Omental fat pad (tissue), 4 donors: Measurements from ENCODE around the gene GPR137B. TPM values are rescaled to one million over a fixed set of nuclear protein-coding genes. Genes with fewer than 3 reads are reported as not detected.

Experiments used
- ATAC-seq: fragments of 150-250 bp; one replicate; pipeline ENCODE4 v1.9.1; 2016; ENCODE audit warnings: mild to moderate bottlenecking, moderate library complexity; ENCODE audit not compliant: low FRiP score
- DNase-seq: peaks from one replicate; pipeline ENCODE4 v3.0.0-alpha.2; 2019; ENCODE audit warnings: low spot score
- total RNA-seq, 4 donors: library from RNA; depleted of rRNA; stranded (reverse); fragments of >200 nt; gene quantifications; one replicate each; pipeline ENCODE4 v1.1.0, GENCODE V29; 2016
- TF ChIP-seq, protein P1 (sequence below), 3 donors: fragments of 450-650 bp; IDR thresholded peaks; one replicate each; pipeline ENCODE4 v1.5.1; 2016 to 2017; ENCODE audit warnings: antibody characterized with exemption in 3 of 3, mild to moderate bottlenecking in 3 of 3, moderate library complexity in 2 of 3

GPR137B gene
- total RNA-seq, 4 donors from 2014 or later: 13.7 to 37.7 (median 26.0) TPM

DNA sequence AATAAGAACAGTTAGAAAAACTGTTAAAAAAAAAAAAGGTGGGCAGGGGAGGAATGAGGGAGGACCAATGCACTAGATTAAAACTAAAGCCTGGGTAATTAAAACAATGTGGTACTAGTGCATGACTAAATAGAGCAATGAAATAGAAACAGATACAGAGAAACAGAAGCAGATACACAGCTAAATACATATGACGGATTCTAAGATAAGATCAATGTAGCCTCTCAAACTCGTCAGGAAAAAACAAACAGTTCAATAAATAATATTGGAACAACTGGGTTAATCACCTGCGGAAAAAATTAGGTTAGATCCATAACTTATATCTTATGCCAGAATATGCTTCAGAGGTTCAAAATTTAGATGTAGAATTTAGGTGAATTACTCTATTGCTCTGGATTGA is 71.2 kb downstream of the GPR137B start:
- no peak for DNase-seq
- ATAC-seq: no peak
- TF ChIP-seq, protein P1, sequence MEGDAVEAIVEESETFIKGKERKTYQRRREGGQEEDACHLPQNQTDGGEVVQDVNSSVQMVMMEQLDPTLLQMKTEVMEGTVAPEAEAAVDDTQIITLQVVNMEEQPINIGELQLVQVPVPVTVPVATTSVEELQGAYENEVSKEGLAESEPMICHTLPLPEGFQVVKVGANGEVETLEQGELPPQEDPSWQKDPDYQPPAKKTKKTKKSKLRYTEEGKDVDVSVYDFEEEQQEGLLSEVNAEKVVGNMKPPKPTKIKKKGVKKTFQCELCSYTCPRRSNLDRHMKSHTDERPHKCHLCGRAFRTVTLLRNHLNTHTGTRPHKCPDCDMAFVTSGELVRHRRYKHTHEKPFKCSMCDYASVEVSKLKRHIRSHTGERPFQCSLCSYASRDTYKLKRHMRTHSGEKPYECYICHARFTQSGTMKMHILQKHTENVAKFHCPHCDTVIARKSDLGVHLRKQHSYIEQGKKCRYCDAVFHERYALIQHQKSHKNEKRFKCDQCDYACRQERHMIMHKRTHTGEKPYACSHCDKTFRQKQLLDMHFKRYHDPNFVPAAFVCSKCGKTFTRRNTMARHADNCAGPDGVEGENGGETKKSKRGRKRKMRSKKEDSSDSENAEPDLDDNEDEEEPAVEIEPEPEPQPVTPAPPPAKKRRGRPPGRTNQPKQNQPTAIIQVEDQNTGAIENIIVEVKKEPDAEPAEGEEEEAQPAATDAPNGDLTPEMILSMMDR (IDR thresholded peaks at IDR 0.05): no peak

DNA sequence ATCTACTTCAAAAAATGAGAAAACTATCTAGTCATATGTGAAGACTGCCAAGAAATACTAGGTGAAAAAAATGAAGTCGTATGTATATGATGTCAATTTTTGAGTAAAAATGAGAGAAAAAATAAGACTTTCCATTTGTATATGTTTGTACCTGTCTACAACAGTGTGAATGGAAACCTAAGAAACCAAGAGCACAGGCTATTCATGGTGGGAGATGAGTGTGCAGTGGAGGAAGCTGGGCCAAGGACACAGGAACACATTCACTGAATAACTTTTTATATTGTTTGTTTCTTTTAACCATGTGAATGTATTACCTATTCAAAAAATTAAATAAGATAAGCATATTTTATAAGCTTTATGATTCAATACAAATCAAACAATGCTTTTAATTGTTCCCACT is 72.4 kb downstream of the GPR137B start:
- DNase-seq (no peak), ATAC-seq (no peak)
- TF ChIP-seq, protein P1 (IDR thresholded peaks at IDR 0.05): no peak

DNA sequence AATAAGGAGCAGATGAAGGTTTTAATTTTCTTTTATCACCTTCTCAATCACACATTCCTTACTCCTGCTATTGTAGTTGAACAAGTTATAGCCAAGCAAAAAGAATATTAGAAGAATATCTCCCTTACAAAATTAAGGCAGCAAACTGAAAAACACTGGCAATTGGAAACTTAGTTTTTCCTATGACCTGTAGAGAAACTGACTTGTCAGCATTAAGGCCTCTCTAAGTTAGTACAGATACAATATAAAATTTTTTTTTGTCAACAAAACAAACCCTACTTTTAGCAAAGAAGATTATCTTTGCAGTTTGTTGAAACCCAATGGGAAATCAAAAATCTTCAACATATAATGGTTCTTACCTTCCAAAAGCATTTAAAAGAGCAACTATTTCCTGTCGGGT is 78.1 kb downstream of the GPR137B start:
- ATAC-seq: no peak

DNA sequence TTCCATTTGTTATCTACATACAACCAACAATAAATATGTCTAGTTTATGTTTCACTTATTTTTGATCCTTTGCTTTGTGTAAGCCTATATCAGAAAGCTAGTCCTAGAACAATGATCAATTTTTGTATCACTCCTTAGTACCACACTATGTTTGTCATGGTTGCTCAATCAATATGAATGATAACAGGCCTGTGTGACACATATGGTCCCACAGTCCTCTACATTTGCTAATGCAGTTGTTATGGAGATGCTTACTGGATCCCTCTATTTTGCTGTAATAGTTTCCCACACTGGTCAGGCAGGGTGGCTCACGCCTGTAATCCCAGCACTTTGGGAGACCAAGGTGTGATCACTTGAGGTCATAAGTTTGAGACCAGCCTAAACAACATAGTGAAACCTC is 80.3 kb downstream of the GPR137B start:
- ATAC-seq (no peak), DNase-seq (no peak)
- TF ChIP-seq, protein P1 (IDR thresholded peaks at IDR 0.05): no peak

More for the DNA sequence above, 78.1 kb downstream of the GPR137B start:
- DNase-seq: no peak
- TF ChIP-seq, protein P1 (IDR thresholded peaks at IDR 0.05): no peak

DNA sequence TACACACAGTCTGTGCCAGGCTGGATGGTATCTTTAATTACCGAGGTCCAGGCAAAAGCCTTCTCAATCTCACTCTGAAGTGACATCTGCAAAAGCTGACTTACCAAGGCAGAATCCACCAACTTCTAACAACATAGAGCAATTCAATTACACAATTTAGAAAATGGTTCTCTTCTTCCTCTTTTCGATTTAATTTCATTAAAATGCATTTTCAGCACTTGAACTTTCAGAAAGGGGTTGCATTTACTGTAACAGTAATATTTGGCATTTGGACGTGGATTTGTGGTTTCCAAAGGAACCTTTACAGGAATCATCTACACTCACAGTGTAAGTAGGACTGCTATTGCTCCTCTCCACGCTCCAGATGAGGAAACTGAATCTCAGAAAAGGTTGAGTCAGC is 86.1 kb downstream of the GPR137B start:
- no peak for DNase-seq
- no peak for ATAC-seq
- TF ChIP-seq, protein P1 (IDR thresholded peaks at IDR 0.05): no peak

DNA sequence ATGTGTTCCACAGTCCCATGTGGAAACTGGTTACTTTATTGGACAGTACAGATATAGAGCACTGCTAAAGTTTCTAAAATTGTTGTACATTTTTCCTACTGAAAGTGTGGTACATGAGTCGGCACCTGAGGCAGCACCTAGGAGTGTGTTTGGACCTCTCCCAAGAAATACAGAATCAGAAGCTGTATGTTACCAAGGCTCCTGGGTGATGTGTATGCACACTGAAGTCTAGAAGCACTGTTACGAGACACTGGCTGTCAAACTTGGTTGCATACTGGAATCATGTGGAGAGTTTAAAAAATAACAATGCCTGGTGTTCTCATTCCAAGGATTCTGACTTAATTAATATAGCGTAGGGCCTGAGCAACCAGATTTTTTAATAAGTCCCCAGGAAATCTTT is 92.8 kb downstream of the GPR137B start:
- TF ChIP-seq, protein P1 (IDR thresholded peaks at IDR 0.05): no peak
- DNase-seq (no peak), ATAC-seq (no peak)

DNA sequence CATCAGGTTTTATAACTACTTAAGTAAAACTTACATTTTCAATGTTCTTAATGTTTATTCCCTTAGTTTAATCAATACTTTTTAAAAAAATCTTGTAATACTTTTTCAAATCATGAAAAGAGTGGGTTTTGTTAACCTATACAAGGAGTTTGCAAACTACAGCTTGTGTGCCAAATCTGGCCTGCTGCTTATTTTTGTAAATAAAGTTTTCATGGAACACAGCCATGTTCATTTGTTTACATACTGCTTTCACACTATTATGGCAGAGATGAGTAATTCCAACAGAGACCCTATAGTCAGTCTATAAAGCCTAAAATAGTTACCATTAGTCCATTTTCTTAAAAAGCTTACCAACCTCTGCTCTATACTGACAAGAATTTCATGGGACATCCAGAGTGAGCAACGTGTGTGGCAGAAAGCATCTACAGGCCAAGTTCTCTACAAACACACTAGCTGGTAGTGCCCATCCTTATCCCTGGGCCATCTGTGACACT is 96.8 kb downstream of the GPR137B start:
- ATAC-seq: no peak
- no peak for DNase-seq
- TF ChIP-seq, protein P1 (IDR thresholded peaks at IDR 0.05): no peak
